ENCODE results near the gene MCTP1.

DNA sequence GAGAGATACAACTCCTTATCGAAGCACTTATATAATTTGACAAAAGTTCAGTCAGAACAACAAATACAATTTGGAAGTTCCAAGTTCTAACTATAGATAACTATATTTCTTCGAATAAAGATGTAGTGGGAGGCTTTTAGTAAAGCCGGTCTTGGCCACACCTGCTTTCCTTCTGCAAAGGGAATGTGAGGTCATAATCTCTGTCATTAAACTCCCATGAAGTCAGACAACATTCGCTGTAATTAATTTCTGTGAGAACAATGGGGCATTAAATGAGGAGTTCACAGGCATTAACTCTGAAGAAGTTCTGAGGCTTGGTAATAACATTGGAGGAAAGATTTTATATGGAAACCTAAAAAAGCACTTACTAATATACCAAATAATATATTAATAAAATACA lies 67.5 kb downstream of the MCTP1 start:
- TF ChIP-seq, protein P1, sequence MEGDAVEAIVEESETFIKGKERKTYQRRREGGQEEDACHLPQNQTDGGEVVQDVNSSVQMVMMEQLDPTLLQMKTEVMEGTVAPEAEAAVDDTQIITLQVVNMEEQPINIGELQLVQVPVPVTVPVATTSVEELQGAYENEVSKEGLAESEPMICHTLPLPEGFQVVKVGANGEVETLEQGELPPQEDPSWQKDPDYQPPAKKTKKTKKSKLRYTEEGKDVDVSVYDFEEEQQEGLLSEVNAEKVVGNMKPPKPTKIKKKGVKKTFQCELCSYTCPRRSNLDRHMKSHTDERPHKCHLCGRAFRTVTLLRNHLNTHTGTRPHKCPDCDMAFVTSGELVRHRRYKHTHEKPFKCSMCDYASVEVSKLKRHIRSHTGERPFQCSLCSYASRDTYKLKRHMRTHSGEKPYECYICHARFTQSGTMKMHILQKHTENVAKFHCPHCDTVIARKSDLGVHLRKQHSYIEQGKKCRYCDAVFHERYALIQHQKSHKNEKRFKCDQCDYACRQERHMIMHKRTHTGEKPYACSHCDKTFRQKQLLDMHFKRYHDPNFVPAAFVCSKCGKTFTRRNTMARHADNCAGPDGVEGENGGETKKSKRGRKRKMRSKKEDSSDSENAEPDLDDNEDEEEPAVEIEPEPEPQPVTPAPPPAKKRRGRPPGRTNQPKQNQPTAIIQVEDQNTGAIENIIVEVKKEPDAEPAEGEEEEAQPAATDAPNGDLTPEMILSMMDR (optimal IDR thresholded peaks at IDR 0.05 in 1 of 3, IDR thresholded peaks at IDR 0.05 in 1 of 3, conservative IDR thresholded peaks at IDR 0.05 in 1 of 3; ENCODE audit: extremely low read depth in 1 of 3, insufficient read depth in 2 of 3, low read length in 3 of 3), result no peak
- TF ChIP-seq EZH2 (IDR thresholded peaks at IDR 0.05; ENCODE audit: low read length), result no peak
